ENCODE data around the gene RGS6.

The RGS6 gene

DNA sequence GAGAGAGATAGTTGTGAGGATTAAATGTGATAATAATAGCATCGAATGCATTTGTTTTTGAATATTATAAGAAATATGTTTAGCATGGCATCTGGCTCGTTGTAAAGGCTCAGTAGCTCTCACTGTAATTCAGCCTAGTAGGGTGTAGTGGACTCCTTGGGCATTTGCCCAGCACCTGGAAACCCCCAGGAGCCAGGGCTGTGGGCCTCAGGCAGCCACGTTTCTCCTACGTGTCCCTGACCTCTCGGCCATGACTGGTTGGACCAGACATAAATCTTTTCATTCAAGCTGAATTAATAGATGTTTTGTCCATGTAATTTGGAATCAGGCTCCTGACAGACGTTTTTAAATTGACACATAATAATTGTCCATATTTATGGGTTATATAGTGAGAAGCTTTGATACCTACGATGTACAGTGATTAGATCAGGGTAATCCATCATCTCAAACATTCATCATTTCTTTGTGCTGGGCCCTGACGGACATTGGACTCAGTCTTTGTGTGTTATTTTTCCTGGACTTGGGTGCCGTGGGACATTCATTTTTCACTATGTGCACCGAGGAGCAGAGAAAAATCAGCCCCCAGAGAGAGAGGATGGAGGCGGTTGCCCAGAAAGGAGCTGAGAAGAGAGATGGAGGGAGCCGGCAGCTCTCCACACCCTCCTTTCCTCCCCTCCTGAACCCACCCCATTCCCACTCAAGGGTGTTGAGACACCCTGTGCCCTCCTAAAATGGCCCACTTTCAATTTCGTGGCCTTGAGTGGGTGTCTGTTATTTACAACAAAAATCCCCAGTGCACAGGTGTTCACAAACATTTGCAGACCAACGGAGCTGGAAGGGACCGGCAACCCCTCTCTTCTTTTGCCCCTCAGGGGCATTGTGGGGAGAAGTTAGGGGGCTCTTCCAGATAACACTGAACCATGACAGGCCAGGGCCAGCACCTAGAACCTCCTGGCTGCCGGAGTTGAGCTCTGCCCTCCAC, 665.3 kb downstream of the RGS6 start:
- no peak for DNase-seq

DNA sequence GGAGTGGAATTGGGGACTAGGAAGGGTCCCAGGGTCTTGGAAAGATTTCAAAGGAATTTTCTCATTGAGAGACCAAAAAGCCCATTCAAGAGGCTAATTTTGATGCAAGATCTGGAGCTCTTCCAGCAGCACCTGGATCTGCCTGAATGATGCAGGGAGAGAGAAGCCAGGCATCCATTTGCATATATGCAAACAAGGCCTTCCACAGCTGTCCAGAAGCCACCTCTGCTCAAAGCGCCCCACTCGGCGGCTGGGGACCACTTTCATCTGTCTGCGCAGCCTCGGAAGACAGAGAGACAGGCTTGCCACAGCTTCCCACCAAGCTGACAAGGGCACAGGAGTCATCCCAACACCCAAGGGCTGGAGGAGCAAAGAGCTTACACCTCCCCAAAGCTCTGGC, 666.1 kb downstream of the RGS6 start:
- DNase-seq = no peak

DNA sequence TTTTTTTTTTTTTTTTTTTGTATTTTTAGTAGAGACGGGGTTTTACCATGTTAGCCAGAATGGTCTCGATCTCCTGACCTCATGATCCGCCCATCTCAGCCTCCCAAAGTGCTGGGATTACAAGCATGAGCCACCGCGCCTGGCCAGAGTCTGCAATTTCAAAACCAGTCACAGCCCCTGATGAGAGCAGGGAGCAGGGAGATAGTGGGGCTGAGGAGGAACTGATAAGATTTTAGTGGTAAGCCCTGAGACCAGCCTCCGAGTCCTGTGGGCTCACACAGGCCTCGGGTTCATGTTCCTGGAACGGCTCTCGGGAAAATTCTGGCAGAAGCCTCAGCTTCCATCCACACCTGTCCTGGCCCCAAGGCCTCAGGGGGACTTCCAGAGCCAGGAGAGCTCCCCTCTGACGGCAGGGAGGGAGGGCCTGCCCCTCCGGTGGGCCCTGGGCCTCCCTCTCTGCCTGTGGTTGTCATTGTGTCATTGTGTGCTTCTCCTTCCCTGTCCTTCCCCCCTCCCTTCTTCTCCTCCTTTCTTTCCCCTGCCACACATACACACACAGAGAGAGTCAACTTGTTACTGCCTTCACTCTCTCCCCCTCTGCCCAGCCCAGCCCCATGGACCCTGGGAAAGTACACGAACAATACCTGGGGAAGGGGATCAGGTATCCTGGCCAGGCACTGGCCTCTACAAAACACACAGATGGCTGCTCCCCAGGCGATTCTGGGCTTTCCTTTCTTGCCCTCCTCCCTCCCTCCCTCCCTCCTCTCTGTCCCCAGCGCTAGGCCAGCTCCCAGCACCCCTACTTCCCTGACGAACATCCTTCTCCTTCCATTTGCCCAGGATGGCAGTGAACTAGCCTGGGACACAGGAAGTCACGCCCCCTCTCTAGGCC, 667.6 kb downstream of the RGS6 start:
- peak; percentile 17 for DNase-seq

DNA sequence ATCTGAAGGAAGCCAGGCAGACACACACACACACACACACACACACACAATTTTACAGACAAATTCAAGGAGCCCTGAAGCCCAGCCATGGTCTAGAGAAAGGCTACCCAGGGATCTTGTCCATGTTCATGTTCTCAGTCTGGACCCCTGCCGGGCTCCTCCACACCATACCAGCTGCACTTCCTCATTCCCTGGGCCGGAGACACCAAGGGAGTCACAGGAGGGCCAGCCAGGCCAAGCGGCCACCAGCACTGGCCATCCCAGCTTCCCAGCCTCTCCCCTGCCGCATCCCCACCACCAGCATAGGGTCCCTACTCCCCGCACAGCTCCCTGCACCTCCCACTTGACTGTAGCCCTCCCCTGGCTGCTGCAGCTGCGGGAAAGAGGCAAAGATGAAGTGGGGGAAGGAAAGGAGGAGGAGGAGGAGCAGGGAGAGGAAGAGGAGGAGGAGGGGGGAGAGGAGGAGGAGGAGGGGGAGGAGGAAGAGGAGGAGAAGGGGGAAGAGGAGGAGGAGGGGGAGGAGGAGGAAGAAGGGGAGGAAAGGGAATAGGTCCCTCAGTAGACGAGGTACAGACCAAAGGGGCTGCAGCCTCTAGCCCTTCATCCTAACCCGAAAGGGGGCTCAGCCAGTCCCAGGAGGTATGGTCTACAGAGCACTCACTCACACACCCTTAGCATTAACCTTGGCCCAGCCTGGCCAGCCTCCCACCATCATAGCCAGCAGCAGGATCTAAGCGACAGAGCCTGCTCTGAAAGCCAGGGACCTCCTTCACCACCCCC, 668.5 kb downstream of the RGS6 start:
- DNase-seq = no peak

DNA sequence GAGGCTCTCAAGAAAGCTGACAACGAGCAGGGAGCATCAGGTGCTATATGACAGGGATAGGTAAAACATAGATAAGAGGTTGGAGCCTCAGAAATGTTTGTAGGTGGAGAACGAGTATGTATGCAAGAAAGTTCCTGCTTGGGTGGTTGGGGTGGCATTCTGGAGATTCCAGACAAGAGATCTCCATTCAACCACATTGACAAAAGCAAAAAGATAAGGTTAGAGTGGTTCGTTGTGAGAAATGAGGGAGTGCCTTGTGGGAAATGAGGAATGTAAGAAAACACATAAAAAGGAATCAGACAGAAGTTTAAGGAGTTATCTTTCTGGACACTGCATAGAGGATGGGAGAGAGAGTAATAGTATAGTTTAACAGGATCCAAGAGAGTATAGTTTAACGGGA, 671.4 kb downstream of the RGS6 start:
- no peak for DNase-seq

DNA sequence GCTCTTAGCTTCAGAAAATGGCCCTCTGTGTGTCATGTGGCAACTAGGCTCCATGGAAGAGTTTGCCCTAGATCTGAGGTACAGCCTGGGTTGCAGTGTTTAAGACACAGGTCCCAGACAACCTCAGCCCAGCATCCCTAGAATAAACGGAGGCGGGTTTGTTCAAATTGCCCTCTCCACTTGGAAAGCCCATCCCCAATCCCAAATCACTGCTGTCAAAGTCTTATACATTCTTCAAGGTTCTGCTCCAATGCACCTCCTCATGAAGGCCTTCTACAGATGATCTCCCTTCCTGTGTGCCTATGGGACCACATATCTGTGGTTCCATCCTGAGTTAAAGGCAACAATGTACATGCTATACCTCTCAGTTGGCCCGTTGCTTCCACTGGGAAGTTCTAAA, 671.9 kb downstream of the RGS6 start:
- no peak for DNase-seq

DNA sequence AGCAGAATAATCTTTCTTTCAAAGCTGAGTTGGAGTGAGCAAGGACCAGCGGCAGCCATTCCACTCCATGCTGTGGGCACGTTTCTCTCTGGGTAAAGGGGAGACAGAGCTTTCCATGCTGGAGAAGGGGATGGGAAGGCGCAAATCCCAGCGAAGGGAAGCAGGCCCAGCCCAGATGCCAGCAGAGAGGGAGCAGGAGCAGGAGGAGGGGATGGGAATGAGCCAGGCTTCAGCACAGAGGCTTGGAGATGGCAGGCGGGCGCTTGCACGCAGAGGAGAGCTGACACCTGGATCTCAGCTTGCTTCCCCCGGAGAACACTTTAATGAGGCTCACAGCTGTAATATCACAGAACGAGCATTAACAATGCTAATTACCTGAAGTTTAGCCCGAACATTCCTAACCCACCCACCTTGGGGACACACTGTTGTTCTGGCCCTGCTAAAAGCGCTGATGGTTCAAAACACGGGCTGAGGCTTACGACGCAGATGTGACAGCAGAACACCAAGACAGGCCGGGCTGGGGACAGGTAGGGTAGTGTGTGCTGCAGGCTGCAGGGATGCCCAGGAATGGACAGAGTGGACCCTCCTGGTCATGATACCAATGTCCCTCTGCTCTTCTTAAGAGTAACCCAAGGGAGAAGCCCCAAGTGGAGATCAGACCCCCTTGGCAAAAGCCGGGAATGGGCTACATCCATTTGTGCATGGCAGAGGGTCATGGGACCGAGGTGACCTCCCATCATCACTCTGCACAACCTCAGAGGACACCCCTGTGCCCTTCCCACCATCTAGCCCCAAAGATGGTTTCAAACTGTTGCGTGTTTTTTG, 673.1 kb downstream of the RGS6 start:
- DNase-seq = no peak

DNA sequence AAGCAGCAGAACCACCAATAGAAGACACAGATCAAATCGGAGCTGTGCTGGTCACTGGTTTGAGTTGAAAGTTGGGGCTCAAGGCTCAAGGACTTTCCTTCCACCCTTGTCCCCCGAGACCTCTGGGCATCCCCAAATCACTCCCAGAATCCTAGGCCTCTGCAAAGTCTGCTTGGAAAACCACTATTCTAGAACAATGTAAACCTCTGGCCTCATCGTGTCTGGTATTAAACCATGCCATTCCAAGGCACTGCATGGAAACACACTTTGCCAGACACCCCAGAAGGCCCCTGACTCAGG, 673.6 kb downstream of the RGS6 start:
- DNase-seq = no peak

DNA sequence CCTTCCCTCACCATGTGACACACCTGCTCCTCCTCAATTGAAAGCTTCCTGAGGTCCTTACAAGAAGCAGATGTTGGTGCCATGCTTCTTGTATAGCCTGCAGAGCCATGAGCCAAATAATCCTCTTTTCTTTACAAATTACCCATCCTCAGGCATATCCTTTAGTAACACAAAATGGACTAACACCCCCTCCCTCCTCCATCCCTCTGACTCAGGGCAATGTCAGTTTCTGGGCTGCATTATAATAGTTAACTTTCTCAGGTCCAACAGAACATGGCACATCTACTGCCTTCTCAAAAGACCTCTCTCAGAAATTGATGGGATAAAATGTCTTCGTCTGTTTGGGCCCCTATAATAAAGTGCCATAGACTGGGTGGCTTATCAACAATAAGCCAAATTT, 674.6 kb downstream of the RGS6 start:
- DNase-seq = no peak

DNA sequence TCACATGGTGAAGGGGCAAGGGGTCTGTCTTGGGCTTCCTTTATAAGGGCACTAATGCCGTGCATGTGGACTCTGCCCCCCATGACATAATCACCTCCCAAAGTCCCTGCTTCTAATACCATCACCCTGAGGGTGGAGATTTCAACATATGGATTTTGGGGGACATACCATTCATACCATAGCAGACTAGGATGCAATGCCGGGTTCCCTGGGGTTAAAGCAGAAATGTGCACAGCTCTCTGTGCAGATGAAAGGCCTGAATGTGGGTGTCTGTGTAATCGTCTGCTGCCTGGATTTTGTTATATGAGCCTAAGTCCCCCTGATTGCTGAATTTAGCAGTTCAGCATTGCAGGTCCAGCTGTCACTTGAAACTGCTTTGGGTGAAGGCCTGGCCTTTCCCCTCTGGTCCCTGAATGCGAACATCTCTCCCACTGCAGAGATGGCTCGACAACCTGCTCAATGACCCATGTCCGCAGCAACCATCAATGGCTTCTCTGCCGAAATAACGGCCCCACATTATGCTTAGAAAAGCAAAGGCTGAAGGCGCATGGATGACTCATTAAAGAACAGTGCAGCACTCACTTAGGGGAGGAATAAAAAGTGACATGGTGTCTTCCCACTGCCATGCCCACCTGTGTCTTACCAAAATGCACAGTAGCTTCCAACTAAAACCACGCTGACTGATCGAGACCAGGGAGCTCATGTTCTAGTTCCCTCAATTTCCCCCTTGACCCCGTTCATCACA, 675.3 kb downstream of the RGS6 start:
- DNase-seq = no peak

DNA sequence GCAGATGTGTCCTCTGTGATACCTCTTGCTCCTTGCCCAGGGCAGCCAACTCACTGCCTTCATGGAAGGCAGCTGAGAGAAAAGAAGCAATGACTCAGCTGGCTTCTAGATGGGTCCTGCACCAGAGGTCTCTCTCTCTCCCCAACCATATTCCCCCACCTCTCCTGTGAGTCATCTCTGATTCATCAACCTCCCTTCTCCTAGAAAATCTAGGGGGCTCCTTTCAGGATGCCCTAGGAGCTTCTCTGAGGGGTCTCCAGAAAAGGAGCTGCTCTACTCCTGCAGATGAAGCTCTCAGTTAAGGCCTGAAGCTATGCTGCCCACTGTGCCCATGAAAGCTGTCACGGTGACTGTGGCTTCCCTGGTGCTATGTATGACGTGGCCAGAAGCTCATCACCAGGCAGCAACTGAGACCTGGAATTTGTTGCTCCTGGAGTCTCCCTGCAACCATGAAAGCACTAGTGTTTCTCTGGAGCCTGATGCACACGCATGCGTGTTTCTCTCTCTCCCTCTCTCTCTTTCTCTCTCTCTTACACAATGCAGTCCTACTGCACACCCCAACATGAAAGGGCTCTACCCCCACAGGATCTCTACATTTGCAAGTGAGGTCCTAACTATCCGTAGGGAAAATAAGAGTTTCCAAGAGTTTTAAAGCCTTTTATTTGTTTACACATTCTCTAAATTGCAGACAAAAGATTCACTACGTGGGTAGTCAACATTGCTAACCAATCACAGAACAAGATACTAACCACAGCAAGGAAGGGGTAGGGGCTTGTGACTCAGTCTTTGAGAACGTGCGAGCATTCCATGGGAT, 676.4 kb downstream of the RGS6 start:
- no peak for DNase-seq

DNA sequence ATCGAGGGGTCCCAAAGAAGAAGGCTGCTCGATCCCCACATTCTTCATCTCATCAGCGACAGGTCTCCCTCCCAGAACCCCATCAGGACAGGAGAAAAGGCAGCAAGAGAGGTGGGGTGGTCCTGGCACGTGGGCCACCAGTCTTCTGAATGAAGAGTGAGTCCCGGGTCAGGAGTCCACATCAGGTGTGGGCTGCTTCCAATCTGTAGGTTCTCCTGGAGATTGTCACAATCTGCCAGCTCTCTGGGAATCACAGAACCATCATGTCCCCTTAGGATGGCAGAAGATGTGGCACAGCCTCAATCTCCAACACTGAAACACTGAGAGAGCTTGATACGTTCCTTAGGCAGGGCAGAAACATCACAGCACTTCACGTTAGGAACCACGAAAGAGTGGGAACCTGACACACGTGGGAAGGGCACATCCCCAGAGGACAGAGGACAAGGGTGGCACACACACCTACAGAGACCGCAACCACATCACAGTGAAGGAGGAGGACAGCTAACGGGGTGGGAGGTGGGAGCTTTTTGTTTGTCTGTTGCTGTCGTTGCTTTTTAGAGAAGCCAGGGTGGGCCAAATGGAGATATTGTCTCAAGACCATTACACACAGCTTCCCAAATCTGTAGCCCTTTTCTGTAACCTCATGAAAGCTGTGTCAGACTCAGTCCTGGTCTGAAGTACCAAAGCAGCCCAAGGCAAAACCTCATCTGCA, 677.1 kb downstream of the RGS6 start:
- DNase-seq = no peak

DNA sequence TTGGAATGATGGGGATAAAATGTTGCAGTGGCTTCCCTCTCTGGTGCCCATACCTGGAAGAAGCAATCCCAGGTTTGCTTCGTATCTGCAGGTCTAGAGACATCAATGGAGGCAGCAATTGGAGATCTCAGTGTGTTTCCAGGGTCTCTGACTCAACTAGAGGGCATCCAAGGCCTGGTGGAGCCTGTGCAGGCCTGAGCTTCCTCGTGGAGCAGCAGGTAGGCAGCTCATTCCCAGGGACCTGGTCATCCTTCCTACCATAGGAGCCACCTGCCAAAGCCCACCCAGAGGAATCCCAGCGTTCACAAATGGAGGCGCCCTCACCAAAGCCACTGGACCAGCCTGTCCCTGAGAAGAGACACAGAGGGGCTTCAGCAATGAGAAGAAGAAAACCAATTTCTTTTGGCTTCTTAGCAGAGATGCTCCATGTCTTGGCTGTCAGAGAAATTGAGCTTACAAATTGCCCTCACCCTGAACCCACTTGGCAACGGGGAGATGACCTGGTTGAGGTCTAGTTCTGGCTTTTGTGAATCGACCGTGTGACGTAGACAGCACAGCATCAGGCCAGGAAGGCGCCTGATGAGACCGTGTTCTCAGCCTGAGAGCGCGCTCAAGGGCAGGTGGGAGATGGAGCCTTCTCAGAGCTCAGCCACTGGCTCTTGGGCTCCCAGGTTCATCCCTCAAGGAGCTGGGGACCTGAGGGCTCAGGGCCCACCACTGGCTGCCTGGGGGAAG, 678.0 kb downstream of the RGS6 start:
- DNase-seq = no peak

DNA sequence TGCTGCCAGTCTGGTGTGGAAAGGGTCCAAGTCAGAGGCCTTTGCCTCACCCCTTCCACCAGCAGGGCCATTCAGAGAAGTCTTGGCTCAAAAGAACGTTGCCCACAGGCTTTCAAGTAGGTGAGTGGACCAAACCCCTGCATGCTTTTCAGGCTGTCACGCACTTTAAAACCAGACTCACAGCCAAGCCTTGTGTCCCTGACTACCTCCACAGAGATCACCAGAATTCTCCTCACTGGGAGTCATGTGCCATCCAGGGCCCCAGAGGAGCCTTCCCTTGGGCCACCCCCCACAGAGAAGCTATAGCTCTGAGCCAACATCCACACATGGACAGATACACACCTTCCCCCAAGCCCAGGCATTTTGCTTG, 678.6 kb downstream of the RGS6 start:
- DNase-seq = no peak

DNA sequence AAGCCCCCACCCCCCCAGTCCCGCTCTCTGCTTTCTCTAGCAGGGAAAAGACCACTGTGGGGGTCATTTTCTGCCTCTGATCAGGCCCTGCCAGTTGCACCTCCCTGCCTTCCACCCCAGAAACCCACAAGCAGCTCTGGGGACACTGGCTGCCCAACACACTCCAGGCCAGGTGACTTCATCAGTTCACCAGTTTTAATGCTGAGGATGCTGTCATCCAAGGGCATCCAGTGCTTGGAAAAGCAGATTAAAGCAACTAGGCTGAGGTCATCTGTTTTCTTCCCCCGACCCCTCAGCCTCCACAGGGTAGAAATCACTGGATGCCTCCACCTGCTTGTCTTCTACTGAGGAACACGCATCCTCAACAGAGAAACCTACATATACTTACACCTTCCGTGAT, 679.3 kb downstream of the RGS6 start:
- DNase-seq = no peak

DNA sequence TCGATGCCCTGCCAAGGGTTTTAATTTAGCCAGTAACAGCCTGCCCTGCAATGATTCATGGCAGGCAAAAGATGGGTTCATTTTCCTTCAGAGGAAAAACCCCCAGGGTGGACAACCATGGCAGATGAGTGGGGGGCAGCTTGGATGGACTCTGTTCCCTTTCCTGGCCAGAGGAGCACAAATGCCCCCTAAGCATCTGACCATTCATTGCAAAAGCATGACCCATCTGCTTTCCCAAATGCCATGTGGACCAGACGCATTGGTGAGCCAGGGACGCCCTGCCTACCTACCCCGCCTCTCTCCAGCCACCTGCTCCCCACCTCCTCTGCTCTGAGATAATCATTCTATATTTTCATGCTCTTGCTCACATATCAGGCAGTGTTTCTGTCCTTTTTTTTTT, 679.8 kb downstream of the RGS6 start:
- no peak for DNase-seq

DNA sequence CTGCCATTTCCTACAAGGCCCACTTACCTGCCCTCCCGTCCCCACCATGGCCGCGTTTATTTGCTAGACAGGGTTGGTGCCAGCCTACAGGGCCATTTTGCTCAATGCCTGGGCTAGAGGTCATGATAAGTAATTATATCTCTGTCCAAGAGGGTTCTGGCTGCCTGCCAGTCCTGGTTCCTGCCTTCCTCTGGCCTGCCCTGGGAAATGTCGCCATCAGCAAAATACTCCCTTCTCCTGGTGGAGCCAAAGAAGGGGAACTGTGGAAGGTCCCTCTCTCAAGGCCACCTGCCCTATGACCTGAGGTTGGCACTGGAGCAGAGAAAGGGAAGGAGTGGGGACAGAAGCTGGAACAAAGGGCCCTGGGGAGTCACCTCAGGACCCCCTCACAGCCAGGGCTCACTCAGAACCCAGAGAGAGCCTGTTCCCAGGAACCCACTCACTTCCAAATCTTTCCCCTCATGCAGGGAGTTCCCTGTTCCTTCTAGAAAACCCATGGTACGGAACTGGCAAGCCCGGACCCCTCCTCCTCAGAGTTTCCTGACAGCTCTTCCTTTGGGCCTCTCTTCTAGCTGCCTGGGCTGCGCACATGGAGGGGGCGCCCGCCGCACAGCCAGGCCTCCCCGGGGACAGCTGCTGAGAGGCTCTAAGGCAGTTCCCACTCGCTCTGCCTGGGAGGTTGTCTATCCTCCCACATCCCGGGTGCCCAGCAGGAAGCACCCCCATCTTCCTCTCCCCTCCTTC, 681.2 kb downstream of the RGS6 start:
- DNase-seq = peak; percentile 48

DNA sequence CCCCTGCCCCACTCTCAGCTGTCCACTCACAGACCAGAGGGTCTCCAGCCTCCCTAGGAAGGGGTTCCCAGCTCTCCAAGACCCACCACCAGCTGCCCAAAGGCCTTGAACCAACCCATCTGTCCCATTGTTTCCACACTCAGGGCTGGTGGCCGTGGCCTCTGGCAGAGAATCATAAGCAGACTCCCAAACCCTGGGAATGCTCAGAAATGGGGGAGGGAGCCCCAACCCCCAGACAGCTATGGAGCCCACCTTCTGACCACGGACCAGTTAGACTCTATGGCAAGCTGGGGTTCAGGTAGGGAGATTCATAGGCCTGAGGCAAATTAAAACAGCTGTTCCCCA, 681.7 kb downstream of the RGS6 start:
- DNase-seq = no peak

DNA sequence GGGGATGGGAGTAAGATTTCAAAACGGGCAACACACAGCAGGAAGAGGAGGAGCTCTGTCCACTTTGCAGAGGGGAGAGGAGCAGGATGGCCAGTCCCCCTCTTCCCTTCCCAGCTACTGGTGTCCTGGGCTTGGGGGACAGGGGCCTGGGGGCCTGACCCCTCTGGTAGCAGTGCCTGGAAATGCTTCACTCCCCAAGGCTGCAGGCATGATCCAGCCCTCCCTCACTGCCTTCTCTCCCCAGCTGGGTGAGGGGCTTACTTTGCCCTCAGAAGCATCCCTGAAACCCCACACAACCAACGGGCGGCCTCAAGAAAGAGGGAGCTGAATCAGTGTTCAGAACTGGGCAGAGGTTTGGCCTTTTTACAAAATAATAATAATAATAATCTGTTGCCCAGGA, 682.1 kb downstream of the RGS6 start:
- no peak for DNase-seq
